ENCODE measurements around the gene SORCS3. TPM values are rescaled to one million over a fixed set of nuclear protein-coding genes. Genes with fewer than 3 reads are reported as not detected.

SORCS3 gene
- total RNA-seq, 1 donor from 2014 or later: not detected

- TF ChIP-seq CTCF (IDR thresholded peaks at IDR 0.05): no peak
- Mint-ChIP-seq H3K4me3 (ENCODE audit: unreplicated experiment) (no peak overlapping the region), H3K36me3 (ENCODE audit: low read depth) (no peaks in the 10 kb centered on the region), H3K27me3 (ENCODE audit: low read depth) (no peaks in the 10 kb centered on the region), H3K9me3 (ENCODE audit: low read depth) (no peaks in the 10 kb centered on the region), H3K27ac (ENCODE audit: unreplicated experiment) (no peak overlapping the region), H3K4me1 (ENCODE audit: low read depth) (no peaks in the 10 kb centered on the region)
- no peak for DNase-seq (ENCODE audit: low spot score)
These were observed 455.2 kb downstream of the SORCS3 start for GRCh38 chr10:105096316-105096715.

GRCh38 chr10:105102977-105103376 lies 461.9 kb downstream of the SORCS3 start:
- Mint-ChIP-seq H3K4me1 (ENCODE audit: low read depth) (no peaks in the 10 kb centered on the region), H3K27me3 (ENCODE audit: low read depth) (no peaks in the 10 kb centered on the region), H3K4me3 (ENCODE audit: unreplicated experiment) (no peak overlapping the region), H3K9me3 (ENCODE audit: low read depth) (no peaks in the 10 kb centered on the region), H3K36me3 (ENCODE audit: low read depth) (no peaks in the 10 kb centered on the region), H3K27ac (ENCODE audit: unreplicated experiment) (no peak overlapping the region)
- no peak for TF ChIP-seq CTCF (IDR thresholded peaks at IDR 0.05)
- DNase-seq (ENCODE audit: low spot score): no peak

GRCh38 chr10:105104297-105104696 lies 463.2 kb downstream of the SORCS3 start:
- Mint-ChIP-seq H3K27me3 (ENCODE audit: low read depth) (no peaks in the 10 kb centered on the region), H3K36me3 (ENCODE audit: low read depth) (no peaks in the 10 kb centered on the region), H3K4me3 (ENCODE audit: unreplicated experiment) (no peak overlapping the region), H3K9me3 (ENCODE audit: low read depth) (peaks cover 2% of the 10 kb centered on the region), H3K4me1 (ENCODE audit: low read depth) (no peaks in the 10 kb centered on the region), H3K27ac (ENCODE audit: unreplicated experiment) (no peak overlapping the region)
- TF ChIP-seq CTCF (IDR thresholded peaks at IDR 0.05): no peak
- no peak for DNase-seq (ENCODE audit: low spot score)

GRCh38 chr10:105109164-105109563 lies 468.1 kb downstream of the SORCS3 start:
- no peaks in the 10 kb centered on the region for H3K36me3 Mint-ChIP-seq (ENCODE audit: low read depth)
- H3K27ac Mint-ChIP-seq (ENCODE audit: unreplicated experiment): no peak overlapping the region
- no peak for TF ChIP-seq CTCF (IDR thresholded peaks at IDR 0.05)
- no peaks in the 10 kb centered on the region for H3K27me3 Mint-ChIP-seq (ENCODE audit: low read depth)
- no peak overlapping the region for H3K4me3 Mint-ChIP-seq (ENCODE audit: unreplicated experiment)
- H3K4me1 Mint-ChIP-seq (ENCODE audit: low read depth): no peaks in the 10 kb centered on the region
- no peak for DNase-seq (ENCODE audit: low spot score)
- H3K9me3 Mint-ChIP-seq (ENCODE audit: low read depth): peaks cover 5% of the 10 kb centered on the region

GRCh38 chr10:105112862-105113261 lies 471.8 kb downstream of the SORCS3 start:
- Mint-ChIP-seq H3K36me3 (ENCODE audit: low read depth) (no peaks in the 10 kb centered on the region), H3K4me1 (ENCODE audit: low read depth) (no peaks in the 10 kb centered on the region), H3K27ac (ENCODE audit: unreplicated experiment) (no peak overlapping the region), H3K9me3 (ENCODE audit: low read depth) (peaks cover 9% of the 10 kb centered on the region), H3K27me3 (ENCODE audit: low read depth) (no peaks in the 10 kb centered on the region), H3K4me3 (ENCODE audit: unreplicated experiment) (no peak overlapping the region)
- no peak for TF ChIP-seq CTCF (IDR thresholded peaks at IDR 0.05)
- no peak for DNase-seq (ENCODE audit: low spot score)
